Measurements from ENCODE around the gene GRIP2. TPM values are rescaled to one million over a fixed set of nuclear protein-coding genes. Genes with fewer than 3 reads are reported as not detected.

Gene GRIP2
- polyA plus RNA-seq, 3 donors: not detected

DNA sequence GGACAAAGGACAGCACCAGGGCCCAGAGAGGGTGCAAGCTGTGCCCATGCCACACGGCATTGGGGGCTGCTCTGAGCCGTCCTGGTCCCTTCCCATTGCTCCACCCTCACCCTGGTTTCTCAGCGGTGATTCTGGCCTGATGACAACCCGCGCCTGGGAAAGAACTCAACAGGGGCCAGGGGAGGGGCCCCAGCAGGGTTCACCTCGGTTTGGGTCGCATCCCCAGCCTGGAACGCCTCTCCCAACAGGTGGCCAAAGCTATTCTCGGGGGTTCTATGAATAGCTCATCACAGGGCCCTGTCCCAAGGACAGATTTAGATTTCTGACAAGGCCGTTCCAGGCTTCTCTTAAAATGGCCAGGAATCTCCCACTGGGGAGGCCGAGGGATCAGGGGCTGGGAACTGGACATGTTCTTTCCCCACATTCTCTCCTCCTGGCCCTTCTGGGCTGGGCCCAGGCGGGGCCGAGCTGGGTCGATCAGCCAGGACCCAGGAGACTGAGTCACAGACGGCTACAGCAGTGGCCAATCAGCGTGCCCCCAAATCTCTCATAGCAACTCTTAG lies 17.9 kb downstream of the GRIP2 start:
- WGBS (ENCODE audit: insufficient coverage): 83% methylated on average over 11 of the region's 16 CpGs
- Histone ChIP-seq H2AFZ (ENCODE audit: insufficient read depth, low read depth, low read length, poor library complexity, severe bottlenecking) (no peak overlapping the region), H3K4me1 (ENCODE audit: control insufficient read depth in 1 of 2, insufficient read depth in 2 of 2, low read length in 2 of 2) (no peaks in the 10 kb centered on the region), H3K9ac (ENCODE audit: insufficient read depth, low read length, poor library complexity, severe bottlenecking) (no peak overlapping the region), H3K27me3 (ENCODE audit: control insufficient read depth in 2 of 2, insufficient read depth in 2 of 2, low read length in 2 of 2) (no peaks in the 10 kb centered on the region), H3K36me3 (replicated peaks in 1 of 2; ENCODE audit: control insufficient read depth in 1 of 2, insufficient read depth in 2 of 2, low read length in 2 of 2) (no peaks in the 10 kb centered on the region), H3K27ac (ENCODE audit: low read depth in 1 of 2, low read length in 2 of 2) (no peak overlapping the region), H3K4me3 (replicated peaks in 1 of 3; ENCODE audit: low read depth in 2 of 3, low read length in 3 of 3) (no peak overlapping the region), H3K4me2 (replicated peaks; ENCODE audit: extremely low read depth, low read length, poor library complexity, severe bottlenecking) (no peak overlapping the region), H4K20me1 (ENCODE audit: insufficient read depth, low read length) (no peaks in the 10 kb centered on the region), H3K9me3 (replicated peaks in 1 of 2; ENCODE audit: control insufficient read depth in 1 of 2, insufficient read depth in 1 of 2, low read length in 2 of 2) (no peaks in the 10 kb centered on the region), H3K79me2 (ENCODE audit: insufficient read depth, low read length) (no peaks in the 10 kb centered on the region)
- intact Hi-C loops (cut with micrococcal nuclease): no loop called here
- Mint-ChIP-seq H3K27me3 (ENCODE audit: low read depth in 3 of 3) (peaks cover 2 to 6% (median 5%) of the 10 kb centered on the region in 3 donors), H3K36me3 (no peaks in the 10 kb centered on the region), H3K4me1 (no peaks in the 10 kb centered on the region), H3K9me3 (no peaks in the 10 kb centered on the region), H3K4me3 (no peak overlapping the region), H3K27ac (no peak overlapping the region)
- TF ChIP-seq, protein P1, sequence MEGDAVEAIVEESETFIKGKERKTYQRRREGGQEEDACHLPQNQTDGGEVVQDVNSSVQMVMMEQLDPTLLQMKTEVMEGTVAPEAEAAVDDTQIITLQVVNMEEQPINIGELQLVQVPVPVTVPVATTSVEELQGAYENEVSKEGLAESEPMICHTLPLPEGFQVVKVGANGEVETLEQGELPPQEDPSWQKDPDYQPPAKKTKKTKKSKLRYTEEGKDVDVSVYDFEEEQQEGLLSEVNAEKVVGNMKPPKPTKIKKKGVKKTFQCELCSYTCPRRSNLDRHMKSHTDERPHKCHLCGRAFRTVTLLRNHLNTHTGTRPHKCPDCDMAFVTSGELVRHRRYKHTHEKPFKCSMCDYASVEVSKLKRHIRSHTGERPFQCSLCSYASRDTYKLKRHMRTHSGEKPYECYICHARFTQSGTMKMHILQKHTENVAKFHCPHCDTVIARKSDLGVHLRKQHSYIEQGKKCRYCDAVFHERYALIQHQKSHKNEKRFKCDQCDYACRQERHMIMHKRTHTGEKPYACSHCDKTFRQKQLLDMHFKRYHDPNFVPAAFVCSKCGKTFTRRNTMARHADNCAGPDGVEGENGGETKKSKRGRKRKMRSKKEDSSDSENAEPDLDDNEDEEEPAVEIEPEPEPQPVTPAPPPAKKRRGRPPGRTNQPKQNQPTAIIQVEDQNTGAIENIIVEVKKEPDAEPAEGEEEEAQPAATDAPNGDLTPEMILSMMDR (IDR thresholded peaks at IDR 0.05): no peak
- DNase-seq: no peak

DNA sequence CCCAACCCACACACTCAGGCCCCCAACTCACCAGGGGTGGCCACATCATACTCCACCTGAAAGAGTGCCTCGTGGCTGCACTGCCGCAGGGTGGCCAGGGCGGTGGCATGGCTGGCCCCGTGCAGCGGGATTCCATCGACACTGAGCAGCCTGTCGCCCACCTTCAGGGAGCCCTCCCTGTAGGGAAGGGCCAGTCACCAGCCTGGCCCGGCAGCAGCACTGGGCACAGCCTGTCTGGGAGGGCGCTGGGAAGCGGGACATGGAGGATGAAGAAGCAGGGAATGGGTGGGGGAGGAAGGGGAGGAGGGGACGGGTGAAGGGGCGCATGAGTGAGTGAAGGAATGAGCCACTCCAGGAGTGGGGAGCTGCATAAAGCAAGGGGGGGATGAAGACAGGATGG lies 18.5 kb downstream of the GRIP2 start:
- H3K4me3 ChIP-seq (replicated peaks in 1 of 3; ENCODE audit: low read depth in 2 of 3, low read length in 3 of 3): no peak overlapping the region
- TF ChIP-seq, protein P1 (IDR thresholded peaks at IDR 0.05): no peak
- no peak overlapping the region for H2AFZ ChIP-seq (ENCODE audit: insufficient read depth, low read depth, low read length, poor library complexity, severe bottlenecking)
- intact Hi-C loops (cut with micrococcal nuclease): no loop called here
- no peaks in the 10 kb centered on the region for H3K9me3 ChIP-seq (replicated peaks in 1 of 2; ENCODE audit: control insufficient read depth in 1 of 2, insufficient read depth in 1 of 2, low read length in 2 of 2)
- H3K79me2 ChIP-seq (ENCODE audit: insufficient read depth, low read length): no peaks in the 10 kb centered on the region
- H3K27me3 Mint-ChIP-seq (ENCODE audit: low read depth in 3 of 3): peaks cover 2 to 6% (median 2%) of the 10 kb centered on the region in 3 donors
- no peaks in the 10 kb centered on the region for H3K36me3 Mint-ChIP-seq
- no peaks in the 10 kb centered on the region for H3K4me1 ChIP-seq (ENCODE audit: control insufficient read depth in 1 of 2, insufficient read depth in 2 of 2, low read length in 2 of 2)
- no peaks in the 10 kb centered on the region for H3K36me3 ChIP-seq (replicated peaks in 1 of 2; ENCODE audit: control insufficient read depth in 1 of 2, insufficient read depth in 2 of 2, low read length in 2 of 2)
- no peaks in the 10 kb centered on the region for H3K9me3 Mint-ChIP-seq
- 94% methylated on average over 10 of the region's 12 CpGs for WGBS (ENCODE audit: insufficient coverage)
- H3K27ac Mint-ChIP-seq: peak overlapping the region in 1 of 7 donors; percentile 20
- no peaks in the 10 kb centered on the region for H3K27me3 ChIP-seq (ENCODE audit: control insufficient read depth in 2 of 2, insufficient read depth in 2 of 2, low read length in 2 of 2)
- no peak overlapping the region for H3K4me2 ChIP-seq (replicated peaks; ENCODE audit: extremely low read depth, low read length, poor library complexity, severe bottlenecking)
- no peaks in the 10 kb centered on the region for H4K20me1 ChIP-seq (ENCODE audit: insufficient read depth, low read length)
- no peak for DNase-seq
- H3K9ac ChIP-seq (ENCODE audit: insufficient read depth, low read length, poor library complexity, severe bottlenecking): no peak overlapping the region
- no peak overlapping the region for H3K27ac ChIP-seq (ENCODE audit: low read depth in 1 of 2, low read length in 2 of 2)
- no peak overlapping the region for H3K4me3 Mint-ChIP-seq
- H3K4me1 Mint-ChIP-seq: no peaks in the 10 kb centered on the region

All from CD14-positive monocyte (primary cell).